CD4-positive, alpha-beta T cell treated with Interferon gamma for 1 hour (primary cell): ENCODE measurements around the gene UGT1A8.

Source experiments
- DNase-seq: peaks from one replicate; pipeline ENCODE4 v3.0.0-alpha.2; 2020

Gene UGT1A8

DNA sequence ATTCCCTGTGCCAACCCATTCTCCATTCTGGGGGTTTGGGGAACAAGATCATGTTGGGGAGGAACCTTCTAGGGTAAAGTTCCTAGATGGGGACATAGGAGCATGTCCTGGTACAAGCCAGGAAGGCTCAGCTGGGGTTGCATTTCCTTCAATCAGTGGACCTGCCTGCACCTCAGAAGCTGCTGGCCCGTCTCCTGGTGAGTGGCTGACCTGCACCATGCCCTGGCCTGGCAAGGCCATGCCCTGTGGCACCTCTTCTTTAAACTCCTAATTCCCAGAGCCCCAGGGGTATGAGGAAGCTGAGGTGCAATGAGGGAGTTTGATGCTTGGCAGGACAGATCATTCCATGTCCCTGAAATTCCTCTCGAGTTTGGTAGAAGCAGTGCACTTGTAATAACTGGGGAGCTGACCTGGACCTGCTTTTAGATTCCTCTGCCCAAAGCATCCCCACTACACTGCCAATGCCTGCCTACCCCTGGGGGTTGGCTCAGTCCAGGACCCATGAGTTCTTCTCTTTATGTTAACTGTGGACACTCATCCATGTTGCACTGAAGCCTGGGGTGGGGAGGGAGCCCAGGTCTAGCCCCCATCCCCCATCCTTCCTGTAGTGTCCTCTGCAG lies 186.0 kb downstream of the UGT1A8 start:
- DNase-seq: no peak

DNA sequence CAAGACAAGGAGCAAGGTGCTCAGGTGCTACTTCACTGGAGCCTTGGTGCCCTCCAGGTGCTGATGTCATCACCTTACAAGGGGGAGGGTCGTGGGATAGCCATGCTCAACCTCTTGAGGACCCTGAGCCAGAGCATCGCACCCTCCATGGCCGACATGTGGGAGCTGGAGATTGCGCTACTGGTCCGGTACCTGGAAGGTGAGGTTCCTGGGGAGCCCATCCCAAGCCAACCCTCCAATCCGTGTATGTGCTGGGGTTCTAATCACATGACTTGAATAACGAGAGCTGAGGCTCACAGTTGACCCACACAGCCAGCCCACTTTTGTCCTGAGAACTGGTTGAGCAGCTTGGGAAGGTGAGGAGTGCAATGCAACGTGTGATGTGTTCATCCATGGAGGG lies 186.6 kb downstream of the UGT1A8 start:
- no peak for DNase-seq

DNA sequence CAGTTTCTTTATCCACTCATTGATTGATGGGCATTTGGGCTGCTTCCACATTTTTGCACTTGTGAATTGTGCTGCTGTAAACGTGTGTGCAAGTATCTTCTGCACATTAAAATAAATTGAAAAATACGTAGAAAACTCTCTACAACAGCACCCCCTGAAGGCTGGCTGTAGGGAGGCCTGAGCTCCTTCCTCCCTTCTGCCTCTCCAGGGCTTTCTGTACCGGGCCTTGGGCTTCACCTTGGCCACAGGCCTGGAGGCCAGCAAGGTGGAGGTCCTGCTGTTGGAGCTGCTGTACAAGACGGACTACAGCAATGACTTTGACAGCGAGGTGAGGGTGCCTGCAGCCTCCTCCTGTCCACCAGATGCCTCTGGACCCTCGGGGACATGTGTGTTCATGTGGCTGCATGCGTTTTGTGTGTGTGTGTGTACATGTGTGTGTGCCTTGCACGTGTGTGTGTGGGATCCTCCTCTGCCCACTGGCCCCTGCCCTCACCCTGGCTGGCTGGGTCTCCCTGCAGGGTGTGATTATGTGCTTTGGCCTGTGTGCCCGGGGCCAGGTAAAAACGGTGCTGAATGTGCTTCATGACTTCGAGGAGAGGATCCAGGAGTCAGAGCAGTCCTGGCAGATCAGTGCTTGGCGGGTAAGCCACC lies 189.9 kb downstream of the UGT1A8 start:
- DNase-seq: no peak

DNA sequence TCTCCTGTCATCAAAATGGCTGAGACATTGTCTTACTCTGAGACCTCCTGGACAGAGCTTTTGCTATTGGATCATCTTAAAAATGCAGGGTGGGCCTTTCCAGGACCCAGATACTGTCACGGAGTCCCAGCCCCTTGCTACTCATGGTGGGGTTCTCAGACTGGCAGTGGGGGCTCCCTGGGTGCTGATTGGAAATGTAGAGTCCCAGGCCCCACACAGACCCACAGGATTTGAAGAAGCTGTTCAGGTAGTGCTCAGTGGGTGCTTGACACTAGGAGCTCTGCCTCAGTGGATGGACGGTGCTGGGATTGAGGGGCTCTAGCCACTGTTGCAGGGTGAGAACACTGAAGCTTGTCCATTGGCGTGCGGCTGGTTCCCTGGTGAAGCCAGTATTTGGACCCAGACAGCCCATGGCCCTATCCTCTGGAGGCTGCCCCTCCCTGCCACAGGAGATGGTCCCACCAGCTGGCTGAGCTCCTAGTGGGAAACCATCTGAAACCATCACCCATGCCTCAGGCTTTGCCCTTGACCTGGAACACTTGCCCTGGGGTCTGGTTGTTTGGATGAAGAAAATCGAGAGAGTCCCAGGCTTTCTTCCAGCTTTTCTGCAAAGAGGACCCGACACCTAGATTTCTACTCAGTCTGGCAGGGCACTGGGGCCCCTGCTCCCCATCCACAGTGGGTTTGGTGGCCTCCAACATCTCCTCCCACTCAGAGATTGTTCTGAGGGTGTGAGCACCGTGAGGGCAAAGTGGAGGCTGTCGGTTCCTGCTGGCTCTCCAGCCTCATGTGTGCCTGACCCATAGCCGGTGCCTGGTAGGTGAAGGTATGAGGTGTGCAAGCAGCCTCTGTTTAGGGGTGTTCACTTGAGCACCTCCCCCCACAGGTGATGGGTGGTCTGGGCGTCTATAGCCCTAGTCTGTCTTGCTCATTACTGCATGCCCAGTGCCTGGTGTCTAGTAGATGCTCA lies 190.8 kb downstream of the UGT1A8 start:
- no peak for DNase-seq

DNA sequence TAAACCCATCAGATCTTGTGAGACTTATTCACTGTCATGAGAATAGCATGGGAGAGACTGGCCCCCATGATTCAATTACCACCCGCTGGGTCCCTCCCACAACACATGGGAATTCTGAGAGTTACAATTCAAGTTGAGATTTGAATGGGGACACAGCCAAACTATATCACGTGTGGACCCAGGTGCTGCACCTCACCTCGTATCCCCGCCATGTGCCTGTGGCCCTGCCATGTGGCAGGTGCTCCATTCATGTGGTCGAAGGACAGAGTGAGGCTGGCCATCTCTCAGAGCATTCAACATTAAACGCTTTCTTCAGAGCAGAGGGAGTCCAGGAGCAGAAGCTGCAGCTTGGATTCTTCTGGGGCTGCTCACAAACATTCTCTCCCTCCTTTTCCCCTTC lies 193.0 kb downstream of the UGT1A8 start:
- no peak for DNase-seq

DNA sequence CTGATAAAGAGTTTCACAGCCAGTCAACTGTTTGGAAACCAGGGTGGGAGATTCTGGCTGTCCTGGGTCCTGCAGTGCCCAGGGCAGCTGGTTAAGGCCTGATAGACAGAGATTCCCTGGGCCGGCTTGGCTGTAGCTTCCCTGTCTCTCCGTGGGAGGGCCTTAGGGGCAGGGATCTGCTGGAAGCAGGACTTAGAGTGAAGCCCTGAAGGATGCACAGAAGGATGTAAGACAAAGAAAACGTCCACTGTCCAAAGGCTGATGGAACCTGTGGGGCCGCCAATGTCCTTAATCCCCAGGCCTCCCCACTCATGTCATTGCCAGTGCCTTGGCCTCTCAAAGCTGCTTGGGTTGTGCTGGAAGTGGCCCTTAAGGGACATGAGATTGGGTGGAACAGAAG lies 193.7 kb downstream of the UGT1A8 start:
- DNase-seq: no peak

DNA sequence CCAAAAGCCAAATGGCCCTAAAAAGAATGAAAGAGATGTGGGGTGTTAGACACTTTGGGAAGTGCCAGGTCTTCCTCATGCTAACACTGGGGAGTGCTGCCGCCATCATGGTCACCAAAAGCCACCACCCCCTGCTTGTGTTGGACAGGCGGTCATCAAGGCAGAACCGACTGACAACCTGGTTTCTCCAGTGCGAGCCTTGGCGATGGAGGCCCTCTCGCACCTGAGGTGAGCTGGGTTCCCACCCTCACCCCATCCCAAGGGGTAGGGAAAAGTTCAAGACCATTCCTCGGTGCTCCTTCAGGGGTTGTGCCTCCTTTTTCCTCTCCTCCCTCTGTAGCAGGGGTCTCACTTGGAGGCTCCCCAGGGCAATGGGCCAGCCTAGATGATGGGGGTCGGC lies 194.3 kb downstream of the UGT1A8 start:
- DNase-seq: no peak

DNA sequence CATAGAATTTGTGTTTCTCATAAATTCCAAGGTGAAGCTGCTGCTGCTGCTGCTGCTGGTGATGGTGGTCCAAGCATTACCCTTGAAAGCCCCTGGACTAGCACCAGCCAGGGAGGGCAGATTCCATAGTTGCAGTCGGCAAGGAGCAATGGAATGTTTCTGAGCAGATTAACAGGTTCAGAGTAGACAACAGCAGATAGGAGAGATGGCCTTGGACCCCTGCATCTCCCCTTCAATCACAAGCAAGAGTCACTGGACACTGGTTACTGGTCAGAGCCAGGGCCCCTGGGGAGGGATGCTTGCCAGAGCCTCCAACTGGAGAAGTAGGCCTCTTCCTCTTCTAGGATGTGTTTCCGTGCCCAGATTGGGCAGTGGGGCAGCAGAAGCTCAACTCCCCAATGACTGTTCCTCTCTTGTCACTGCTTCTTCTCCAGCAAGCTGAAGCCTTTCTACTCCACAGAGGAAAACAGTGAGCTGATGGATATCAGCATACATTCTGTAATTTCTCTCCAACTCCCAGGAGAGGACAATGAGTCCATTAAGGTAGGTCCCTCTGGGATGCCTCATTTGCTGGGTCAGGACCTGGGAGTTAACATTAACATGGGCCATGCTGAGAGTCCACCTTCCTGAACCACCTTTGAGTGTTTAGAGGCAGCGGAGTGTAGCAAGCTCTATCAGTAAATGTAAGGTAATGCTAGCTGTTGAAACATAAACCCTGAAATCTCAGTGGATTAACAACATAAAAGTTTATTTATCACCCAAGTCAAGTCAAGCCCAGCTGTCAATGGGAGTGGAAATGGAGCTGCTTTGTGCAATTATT lies 196.0 kb downstream of the UGT1A8 start:
- DNase-seq: no peak

DNA sequence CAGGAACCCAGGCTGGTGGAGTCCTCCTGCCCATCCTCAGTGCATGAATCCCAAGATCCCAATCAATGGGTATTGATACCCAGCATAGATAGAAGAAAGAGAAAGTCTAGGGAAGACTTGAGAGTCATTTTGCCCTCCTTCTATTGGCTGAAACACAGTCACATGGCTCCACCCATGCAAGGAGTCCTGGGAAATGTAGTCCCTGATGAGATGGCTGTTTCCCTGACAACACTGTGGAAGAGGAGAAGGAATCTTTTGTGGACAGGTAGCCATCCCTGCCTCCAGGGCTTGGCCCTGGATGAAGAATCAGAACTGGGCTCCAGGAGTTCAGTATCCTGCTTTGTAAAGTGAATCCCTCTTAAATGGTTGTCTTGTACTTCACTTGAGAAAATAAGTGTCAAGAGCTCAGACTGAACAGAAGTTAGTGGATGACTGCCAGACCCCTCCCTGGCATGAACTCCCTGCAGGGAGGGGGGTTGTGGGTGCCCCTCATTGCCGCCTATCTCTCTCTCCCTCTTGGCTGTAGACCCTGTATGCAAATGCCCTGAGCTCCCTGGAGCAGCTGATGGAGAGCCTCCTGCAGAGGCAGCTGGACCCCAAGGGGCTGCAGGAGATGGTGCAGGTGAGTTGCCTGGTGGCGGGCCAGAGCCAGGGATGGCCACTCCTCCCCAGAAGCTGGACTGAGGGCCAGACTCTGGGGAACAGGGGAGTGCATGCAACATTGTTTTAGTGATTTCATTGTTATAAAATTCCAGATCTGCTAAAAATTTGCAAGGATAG lies 196.8 kb downstream of the UGT1A8 start:
- no peak for DNase-seq

DNA sequence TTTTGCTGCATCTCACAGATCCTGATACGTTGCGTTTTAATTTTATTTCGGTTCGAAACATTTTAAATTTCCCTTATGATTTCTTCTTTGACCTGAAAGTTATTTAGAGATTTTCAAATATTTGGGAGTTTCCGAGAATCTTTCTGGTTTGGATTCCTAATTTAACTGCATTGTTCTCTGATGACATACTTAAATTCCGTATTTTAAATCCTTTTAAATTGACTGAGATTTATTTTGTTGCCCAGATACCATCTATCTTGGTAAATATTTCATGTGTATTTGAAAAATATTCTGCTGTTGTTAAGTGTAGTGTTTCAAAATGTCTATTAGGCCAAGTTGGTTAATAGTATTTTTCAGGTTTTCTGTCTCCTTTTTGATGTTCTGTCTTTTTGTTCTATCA lies 198.4 kb downstream of the UGT1A8 start:
- DNase-seq: no peak

DNA sequence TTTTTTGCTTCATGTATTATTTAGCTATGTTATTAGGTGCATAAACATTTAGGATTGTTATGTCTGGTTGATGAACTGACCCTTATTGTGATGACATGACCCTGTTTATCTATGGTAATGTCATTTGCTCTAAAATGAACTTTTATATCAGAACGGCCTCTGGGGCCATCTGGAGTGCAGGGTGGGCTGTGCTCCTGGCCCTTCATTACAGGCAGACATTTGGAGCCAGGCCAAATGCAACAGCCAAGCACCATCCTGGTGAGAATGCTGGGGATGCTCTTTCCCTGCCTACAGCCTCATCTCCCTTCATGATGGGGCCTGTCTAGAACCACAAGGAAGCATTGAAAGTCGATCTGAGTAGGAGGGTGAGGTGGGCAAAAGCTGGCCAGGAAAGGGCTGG lies 198.9 kb downstream of the UGT1A8 start:
- no peak for DNase-seq

DNA sequence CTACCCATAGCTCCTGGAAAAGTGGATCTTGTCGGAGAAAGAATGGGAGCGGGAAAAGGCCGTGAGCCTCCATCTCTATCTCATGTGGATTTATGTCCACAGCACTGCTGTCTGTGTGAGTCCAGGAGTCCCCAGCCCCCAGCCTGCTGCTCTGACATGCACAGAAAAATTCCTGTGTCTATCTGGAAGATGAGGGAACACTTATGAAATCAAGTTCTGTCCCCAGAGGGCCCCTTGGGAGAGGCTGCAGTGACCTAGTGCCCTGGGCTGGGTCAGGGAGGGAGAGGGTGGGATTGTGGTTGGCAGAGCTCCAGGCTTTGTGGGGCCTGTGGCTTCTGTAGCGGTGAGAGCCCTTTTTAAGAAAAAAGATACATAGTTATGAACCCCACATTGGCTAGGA lies 199.3 kb downstream of the UGT1A8 start:
- no peak for DNase-seq

DNA sequence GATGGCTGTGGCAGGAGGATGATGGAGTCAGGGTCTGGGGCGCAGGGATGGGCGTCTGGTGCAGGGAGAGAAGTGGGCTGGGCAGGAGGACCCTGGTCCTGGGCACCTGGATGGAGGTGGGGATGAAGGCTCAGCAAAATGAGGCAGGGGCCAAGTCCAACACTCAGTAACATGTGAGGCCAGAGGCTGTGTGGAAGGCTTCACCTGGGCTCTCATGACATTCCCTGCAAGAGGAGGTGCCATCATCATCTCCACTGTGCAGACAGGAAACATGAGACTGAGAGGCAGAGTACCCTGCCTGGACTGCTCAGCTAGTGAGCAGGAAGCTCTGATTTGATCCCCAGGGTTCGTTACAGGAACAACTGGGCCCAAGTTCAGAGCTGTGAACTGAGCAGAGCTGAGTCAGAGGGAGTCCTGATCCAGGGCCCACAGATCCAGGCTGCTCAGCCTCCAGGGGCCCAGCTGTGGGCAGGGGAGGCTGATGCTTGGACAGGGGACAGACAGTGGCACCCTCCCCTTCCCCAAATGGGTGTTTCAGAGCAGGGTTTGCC lies 200.0 kb downstream of the UGT1A8 start:
- no peak for DNase-seq

DNA sequence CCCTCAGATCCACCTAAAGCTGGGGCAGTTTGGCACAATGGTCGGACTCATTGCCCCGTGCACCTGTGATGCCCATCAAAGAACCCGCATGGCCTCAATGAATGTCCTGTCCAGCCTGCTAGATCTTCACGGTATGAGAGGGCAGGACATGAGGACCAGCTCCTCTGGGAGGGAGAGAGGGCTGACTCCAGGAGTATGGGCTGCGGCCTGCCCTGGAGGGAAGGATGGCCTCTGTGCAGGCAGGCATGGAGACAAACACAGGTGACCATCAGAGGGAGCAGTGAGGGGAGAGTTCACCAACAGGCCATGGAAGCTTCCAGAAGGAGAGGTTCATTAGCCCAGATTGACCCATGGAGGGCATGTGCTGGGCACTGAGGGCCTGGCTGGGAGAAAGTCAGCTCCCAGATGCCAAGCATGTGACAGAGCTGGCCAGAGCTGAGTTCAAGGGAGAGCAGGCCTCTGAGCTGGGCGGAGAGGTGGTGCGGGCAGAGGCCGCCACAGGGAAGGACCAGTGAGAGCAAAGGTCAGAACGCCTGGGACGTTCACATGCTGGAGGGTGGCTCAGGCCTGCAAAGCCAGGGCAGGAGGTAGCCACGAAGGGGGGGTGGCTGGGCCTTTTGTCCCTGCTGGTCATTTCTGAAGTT lies 200.7 kb downstream of the UGT1A8 start:
- DNase-seq: no peak

DNA sequence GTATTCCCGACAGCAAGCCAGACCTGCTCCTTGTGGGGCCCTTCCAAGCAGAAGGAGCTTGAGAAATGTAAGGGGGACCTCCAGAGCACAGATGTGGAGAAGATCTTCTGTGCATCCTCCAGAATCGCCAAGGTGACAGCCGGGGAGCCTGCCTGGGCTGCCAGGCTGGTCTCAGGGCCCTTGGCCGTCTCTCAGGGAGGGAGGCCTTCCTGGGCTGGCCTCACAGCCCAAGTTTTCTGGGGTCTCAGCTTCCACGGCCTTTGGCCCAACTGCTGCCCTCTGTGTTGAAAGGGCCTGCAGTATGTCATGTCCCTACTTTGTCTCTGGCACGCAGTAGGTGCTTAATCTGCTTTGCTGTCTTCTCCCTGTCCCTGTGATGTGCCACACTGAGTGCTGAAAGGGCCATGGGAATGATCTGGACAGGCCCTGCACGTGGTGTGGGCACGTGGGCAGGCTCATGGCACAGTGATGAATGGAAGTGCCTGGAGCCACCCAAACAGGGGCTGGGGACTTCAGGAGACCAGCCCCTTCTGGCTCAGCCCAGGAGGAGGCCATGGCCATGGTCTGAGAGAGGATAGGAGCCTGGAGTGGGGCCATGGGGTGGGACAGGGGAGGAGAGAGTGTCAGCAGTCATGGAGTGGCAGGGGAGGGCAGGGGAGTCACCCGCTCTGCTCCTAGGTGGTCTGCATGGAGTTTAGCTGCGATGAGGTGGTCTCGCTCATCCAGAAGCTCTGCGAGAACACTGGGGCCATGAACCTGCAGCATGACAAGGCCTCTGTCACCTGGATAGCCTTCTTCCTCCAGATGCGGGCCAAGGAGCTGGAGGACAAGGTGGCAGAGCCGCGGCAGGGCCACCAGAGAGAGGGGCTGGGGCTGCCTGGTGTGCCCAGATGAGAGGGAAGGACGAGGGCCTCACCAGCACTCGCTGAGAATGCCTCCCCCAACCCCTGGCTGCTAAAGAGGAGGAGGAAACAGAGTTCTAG lies 201.5 kb downstream of the UGT1A8 start:
- DNase-seq: no peak

DNA sequence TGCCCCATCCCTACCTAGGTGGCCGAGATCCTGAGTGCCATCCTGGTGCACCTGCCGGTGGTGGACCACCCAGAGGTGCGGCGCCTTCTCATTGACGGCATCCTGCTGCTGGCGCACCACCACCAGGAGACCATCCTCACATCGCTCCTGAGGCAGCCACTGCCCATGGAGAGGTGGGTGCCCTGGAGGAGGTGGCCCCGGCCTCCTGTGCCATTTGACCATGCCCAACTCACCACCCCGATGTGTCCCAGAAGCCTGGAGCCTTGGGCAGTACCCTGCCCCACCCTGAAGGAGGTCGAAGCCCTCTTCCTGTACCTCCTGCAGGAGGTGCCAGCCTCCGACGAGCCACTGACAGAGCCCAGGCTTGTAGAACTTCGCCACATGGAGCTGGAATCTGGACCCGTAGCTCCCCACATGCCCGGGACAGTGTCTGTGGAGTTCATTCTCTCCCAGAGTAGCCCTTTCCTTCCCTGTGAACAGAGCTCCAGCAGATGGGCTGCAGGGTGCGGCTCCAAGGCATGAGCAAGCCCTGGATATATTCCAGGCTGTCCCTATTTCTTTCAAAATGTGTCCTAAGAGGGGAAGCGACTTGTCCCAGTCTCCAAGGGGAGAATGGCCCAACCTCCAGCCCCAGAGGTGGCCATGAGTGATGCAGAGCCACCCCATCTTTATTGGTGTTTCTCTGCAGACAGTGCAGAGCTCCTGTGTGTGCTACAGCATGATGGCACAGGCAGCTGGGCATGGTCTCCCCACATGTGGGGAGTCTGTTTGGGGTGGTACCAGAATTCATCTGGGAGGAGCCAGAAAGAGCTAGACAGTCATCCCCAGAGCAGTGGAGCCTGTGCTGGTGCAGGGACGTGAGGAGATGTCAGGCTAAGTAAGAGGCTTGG lies 202.7 kb downstream of the UGT1A8 start:
- DNase-seq: no peak

DNA sequence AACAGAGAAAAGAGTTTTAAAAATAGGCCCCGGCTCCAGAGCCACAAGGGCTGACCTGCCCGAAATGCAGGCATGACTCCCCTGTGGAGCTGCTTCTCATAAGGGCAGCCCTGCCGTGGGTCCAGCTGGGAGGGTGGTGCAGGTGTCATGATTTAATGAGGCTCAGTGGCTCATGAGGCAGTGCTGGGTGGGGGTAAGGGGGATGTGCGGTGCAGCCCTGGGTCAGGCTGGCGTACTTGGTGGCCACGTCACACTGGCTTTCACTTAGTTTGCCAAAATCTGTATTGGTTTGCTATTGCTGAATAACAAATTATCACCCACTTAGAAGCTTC lies 203.3 kb downstream of the UGT1A8 start:
- DNase-seq: no peak

DNA sequence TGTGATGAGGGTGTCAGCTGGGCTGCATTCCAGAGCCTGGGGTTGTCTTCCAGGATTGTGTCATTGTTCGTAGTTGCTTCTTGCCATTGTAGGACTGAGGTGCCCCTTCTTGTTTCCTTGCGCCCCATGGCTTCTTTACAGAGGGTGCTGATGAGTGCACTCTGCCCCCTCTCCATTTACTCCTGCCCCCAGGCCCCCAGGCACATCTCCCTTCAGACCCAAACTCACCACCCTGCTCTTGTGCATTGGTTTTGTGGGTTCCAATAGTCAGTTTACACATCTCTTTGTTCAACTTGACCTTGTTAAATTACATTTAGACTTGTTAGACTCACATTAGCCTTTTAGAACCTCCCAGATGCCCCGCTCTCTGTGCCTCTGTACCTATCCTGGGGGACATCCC lies 203.8 kb downstream of the UGT1A8 start:
- DNase-seq: no peak

DNA sequence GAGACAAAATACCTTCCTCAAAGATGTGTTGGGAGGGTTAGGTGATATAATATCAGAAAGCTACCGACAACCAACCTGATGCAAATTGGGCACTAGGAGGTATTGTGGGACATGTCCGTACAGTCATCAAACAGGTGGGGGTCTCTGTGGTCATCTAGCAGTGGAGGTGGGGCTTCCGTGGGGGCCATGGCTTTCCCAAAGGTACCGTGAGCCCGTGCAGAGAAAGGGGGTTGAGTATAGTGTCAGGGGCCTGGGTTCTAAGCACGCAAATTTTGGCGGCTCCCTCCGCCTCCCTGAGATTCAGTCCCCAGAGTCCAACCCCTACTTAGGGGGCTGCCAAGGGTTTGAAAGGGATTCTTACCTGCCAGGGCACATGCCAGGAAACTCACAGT lies 204.3 kb downstream of the UGT1A8 start:
- no peak for DNase-seq
